A549 (cell line): ENCODE measurements around the gene ADAMTS16. TPM values are rescaled to one million over a fixed set of nuclear protein-coding genes. Genes with fewer than 3 reads are reported as not detected.

Experiments used
- ATAC-seq, 2 experiments: fragments of 200-7000 bp in 1 of 2; fragments of >200 bp in 1 of 2; cut with Nextera tagmentation in 1 of 2; cut with Tn5 transposase in 1 of 2; 3 replicates each; pipeline versions ENCODE4 v1.8.0 to v1.9.1; 2018 to 2020; ENCODE audit warnings: mild to moderate bottlenecking in 1 of 2, moderate library complexity in 1 of 2
- CTCF ChIA-PET: fragments of 300-600 bp; sonication (Branson Sonifier 250); formaldehyde crosslinking; extraction: SDS; loops from one replicate; lab custom pipeline; 2021; ENCODE audit warnings: antibody characterized with exemption, inconsistent platforms; lab: Yijun Ruan, JAX
- POLR2A ChIA-PET: fragments of 350-600 bp; formaldehyde crosslinking; extraction: SDS; loops from one replicate; lab custom pipeline; 2021; ENCODE audit warnings: antibody characterized with exemption, inconsistent platforms; lab: Yijun Ruan, JAX
- DNase-seq, 2 experiments: peaks; one replicate each; pipeline versions ENCODE4 v3.0.0 to v3.0.0-alpha.2; 2011 to 2016; ENCODE audit warnings: low read depth in 1 of 2, low spot score in 1 of 2
- FAIRE-seq: peaks from 2 replicates; lab custom pipeline; 2011; peaks lifted over from hg19 to GRCh38; lab: Jason Lieb, UNC
- H3K27ac ChIP-seq, 2 experiments: fragments of >200 bp; sonication (Bioruptor Twin); formaldehyde crosslinking; 3 replicates each; pipeline ENCODE4 v1.5.1; 2016 to 2017
- H3K4me1 ChIP-seq: fragments of >200 bp; sonication (Bioruptor Twin); formaldehyde crosslinking; 3 replicates; pipeline ENCODE4 v1.6.1; 2016
- H3K4me2 ChIP-seq: fragments of >200 bp; sonication (Bioruptor Twin); formaldehyde crosslinking; 3 replicates; pipeline ENCODE4 v1.6.1; 2016
- H3K4me3 ChIP-seq: fragments of >200 bp; sonication (Bioruptor Twin); formaldehyde crosslinking; 3 replicates; pipeline ENCODE4 v1.5.1; 2016
- H3K9me3 ChIP-seq: fragments of >200 bp; sonication (Bioruptor Twin); formaldehyde crosslinking; 3 replicates; pipeline ENCODE4 v1.6.1; 2016
- BHLHE40 ChIP-seq: IDR thresholded peaks from 2 replicates; pipeline ENCODE4 v1.6.1; 2012; ENCODE audit warnings: low read depth, low read length, inconsistent platforms
- CEBPB ChIP-seq, 2 experiments: fragments of >200 bp in 1 of 2; sonication (Bioruptor Twin) in 1 of 2; formaldehyde crosslinking in 1 of 2; IDR thresholded peaks; 2 replicates each; pipeline ENCODE4 v1.6.1; 2012 to 2016
- CHD4 ChIP-seq: fragments of 200-600 bp; sonication (generic); IDR thresholded peaks from 2 replicates; pipeline ENCODE4 v1.6.1; 2016; ENCODE audit warnings: antibody characterized with exemption, mild to moderate bottlenecking, borderline replicate concordance
- EHF ChIP-seq: fragments of 250-450 bp; sonication (Bioruptor Pico); IDR thresholded peaks from 2 replicates; pipeline ENCODE4 v1.5.0; 2020; ENCODE audit warnings: mild to moderate bottlenecking
- EP300 ChIP-seq, 2 experiments: fragments of >200 bp; sonication (Bioruptor Twin); formaldehyde crosslinking; IDR thresholded peaks; 2 replicates in 1 of 2; 3 replicates in 1 of 2; pipeline ENCODE4 v1.6.1; 2016 to 2017
- FOSB ChIP-seq: fragments of 250-450 bp; sonication (Bioruptor Pico); IDR thresholded peaks from 2 replicates; pipeline ENCODE4 v1.5.0; 2020; ENCODE audit warnings: mild to moderate bottlenecking, moderate library complexity
- FOSL2 ChIP-seq, 2 experiments: fragments of 450-650 bp in 1 of 2; fragments of >200 bp in 1 of 2; sonication (Bioruptor Twin) in 1 of 2; formaldehyde crosslinking; IDR thresholded peaks; 2 replicates each; pipeline versions ENCODE4 v1.5.0 to v1.6.1; 2016 to 2020; ENCODE audit warnings: mild to moderate bottlenecking in 1 of 2, moderate library complexity in 1 of 2
- GATA3 ChIP-seq: IDR thresholded peaks from 2 replicates; pipeline ENCODE4 v1.6.1; 2012; ENCODE audit warnings: borderline replicate concordance
- HDAC2 ChIP-seq: fragments of 200-600 bp; sonication (generic); IDR thresholded peaks from 2 replicates; pipeline ENCODE4 v1.6.1; 2016
- JUN ChIP-seq, 2 experiments: fragments of >200 bp; sonication (Bioruptor Twin); formaldehyde crosslinking; IDR thresholded peaks; 2 replicates in 1 of 2; 3 replicates in 1 of 2; pipeline ENCODE4 v1.6.1; 2016 to 2017
- JUNB ChIP-seq: fragments of >200 bp; sonication (Bioruptor Twin); formaldehyde crosslinking; IDR thresholded peaks from 2 replicates; pipeline ENCODE4 v1.6.1; 2016
- MAFK ChIP-seq: fragments of 450-650 bp; IDR thresholded peaks from 2 replicates; pipeline ENCODE4 v1.6.1; 2014; ENCODE audit not compliant: partially characterized antibody
- MAX ChIP-seq: IDR thresholded peaks from 2 replicates; pipeline ENCODE4 v1.6.1; 2012
- MYC ChIP-seq: IDR thresholded peaks from 2 replicates; pipeline ENCODE4 v1.6.1; 2012; ENCODE audit warnings: mild to moderate bottlenecking, inconsistent platforms, low read length, improper control_type of control experiment, borderline replicate concordance
- NPAS2 ChIP-seq: fragments of 250-450 bp; sonication (Bioruptor Pico); IDR thresholded peaks from 2 replicates; pipeline ENCODE4 v1.8.0; 2022; ENCODE audit warnings: mild to moderate bottlenecking, moderate library complexity, borderline replicate concordance
- NR3C1 ChIP-seq: fragments of >200 bp; sonication (Bioruptor Twin); formaldehyde crosslinking; IDR thresholded peaks from 3 replicates; pipeline ENCODE4 v1.6.1; 2017
- PBX3 ChIP-seq: IDR thresholded peaks from 2 replicates; pipeline ENCODE4 v1.6.1; 2012
- POLR2A ChIP-seq: IDR thresholded peaks from 2 replicates; pipeline ENCODE4 v1.6.1; 2012; ENCODE audit warnings: mild to moderate bottlenecking, low read length
- RAD21 ChIP-seq, 2 experiments: fragments of >200 bp in 1 of 2; sonication (Bioruptor Twin) in 1 of 2; formaldehyde crosslinking in 1 of 2; IDR thresholded peaks in 1 of 2; conservative IDR thresholded peaks in 1 of 2; 2 replicates in 1 of 2; 3 replicates in 1 of 2; pipeline ENCODE4 v1.6.1; 2012 to 2018; ENCODE audit warnings: inconsistent platforms in 1 of 2
- RARB ChIP-seq: fragments of 250-450 bp; sonication (Bioruptor Pico); IDR thresholded peaks from 2 replicates; pipeline ENCODE4 v1.8.0; 2021; ENCODE audit warnings: mild to moderate bottlenecking, moderate library complexity
- RCOR1 ChIP-seq: fragments of 150-350 bp; IDR thresholded peaks from 2 replicates; pipeline ENCODE4 v1.6.1; 2014; ENCODE audit warnings: antibody characterized with exemption, low read length, low read depth
- RFX5 ChIP-seq: fragments of 450-650 bp; IDR thresholded peaks from 2 replicates; pipeline ENCODE4 v1.7.1; 2014; ENCODE audit warnings: antibody characterized with exemption, mild to moderate bottlenecking, moderate library complexity
- SMC3 ChIP-seq: fragments of >200 bp; sonication (Bioruptor Twin); formaldehyde crosslinking; IDR thresholded peaks from 3 replicates; pipeline ENCODE4 v1.6.1; 2018; ENCODE audit warnings: inconsistent platforms
- SREBF2 ChIP-seq: fragments of 450-650 bp; IDR thresholded peaks from 2 replicates; pipeline ENCODE4 v1.6.1; 2014; ENCODE audit warnings: mild to moderate bottlenecking, moderate library complexity
- ZC3H11A ChIP-seq: fragments of 450-650 bp; IDR thresholded peaks from 2 replicates; pipeline ENCODE4 v1.6.1; 2014; ENCODE audit warnings: antibody characterized with exemption, mild to moderate bottlenecking
- ZFP36 ChIP-seq: fragments of 450-650 bp; IDR thresholded peaks from 2 replicates; pipeline ENCODE4 v1.6.1; 2014; ENCODE audit warnings: borderline replicate concordance; ENCODE audit not compliant: partially characterized antibody
- ZNF302 ChIP-seq: fragments of 250-450 bp; sonication (Bioruptor Pico); IDR thresholded peaks from 2 replicates; pipeline ENCODE4 v1.9.0; 2021; ENCODE audit warnings: inconsistent platforms, mild to moderate bottlenecking, moderate library complexity
- WGBS: methylation state at CpG from one replicate; pipeline ENCODE4 v1.1.6; 2017; ENCODE audit errors: missing lambda C conversion rate; 5-methylcytosine and 5-hydroxymethylcytosine counted together
- polyA plus RNA-seq, 4 experiments: library from polyadenylated mRNA; depleted of rRNA in 3 of 4; stranded (reverse); fragments of >200 nt; fragmentation: RNase III in 1 of 4; extraction: RNeasy Plus Mini Kit Qiagen cat#74134 plus additional on column Dnase treatment in 1 of 4; gene quantifications; 2 replicates in 3 of 4; 3 replicates in 1 of 4; pipeline ENCODE4 v1.2.3, GENCODE V29; 2011 to 2017
- TF ChIP-seq, protein P1 (sequence below): IDR thresholded peaks from 2 replicates; pipeline ENCODE4 v1.6.1; 2012; ENCODE audit warnings: low read depth, borderline replicate concordance
- TF ChIP-seq, protein P2 (sequence below): fragments of 200-600 bp; sonication (generic); IDR thresholded peaks from 2 replicates; pipeline ENCODE4 v1.6.1; 2016; ENCODE audit warnings: antibody characterized with exemption, mild to moderate bottlenecking, moderate library complexity

The ADAMTS16 gene
- polyA plus RNA-seq, 2 of the 4 experiments (the other 2 are of a cell fraction), result 0.71 to 1.0 TPM

- FAIRE-seq, result no peak
Observed at GRCh38 chr5:5270161-5270560, 130.0 kb downstream of the ADAMTS16 start.

GRCh38 chr5:5270958-5271785 lies 131.0 kb downstream of the ADAMTS16 start:
- H3K27ac ChIP-seq, result peak overlapping the region; percentile 64 to 79
- ATAC-seq (peak; percentile 99 to 100), DNase-seq (peak; percentile 82 to 88), FAIRE-seq (no peak)
- 18% methylated on average over 18 of the region's 18 CpGs for WGBS
- H3K4me2 ChIP-seq, result peak overlapping the region; percentile 71
- 0 out of 3 replicates have a peak overlapping the region, but pooled peaks have one; percentile 14 for H3K4me3 ChIP-seq
- CTCF ChIA-PET, result no interaction called here
- no peaks in the 10 kb centered on the region for H3K9me3 ChIP-seq
- POLR2A ChIA-PET, result interaction anchor here (0.6 to 1.4 kb wide), 3 partner anchors 8 to 79 kb away, joined by 3 read pairs; no protein-coding TSS in a partner anchor
- H3K4me1 ChIP-seq, result peaks cover 14% of the 10 kb centered on the region
- TF ChIP-seq RFX5 (peak; percentile 43; the same call in 1 of the 2 replicates), NPAS2 (CRISPR knock-in tag) (no peak), HDAC2 (no peak), PBX3 (no peak), SREBF2 (no peak), NR3C1 (no peak), RCOR1 (no peak), ZFP36 (no peak), SMC3 (no peak; the same call in 2 of the 3 replicates), POLR2A (peak; percentile 39), JUN (IDR thresholded peaks at IDR 0.05) (peak in 1 of 2 experiments; percentile 41; a peak in 1 of 5 replicates), JUNB (peak; percentile 61; the same call in 1 of the 2 replicates), ZNF302 (no peak), MAX (peak; percentile 32; the same call in 1 of the 2 replicates), EHF (no peak), ZC3H11A (no peak), FOSB (CRISPR knock-in tag) (no peak), CEBPB (IDR thresholded peaks at IDR 0.05) (peak in 1 of 2 experiments; percentile 27; a peak in 1 of 4 replicates), MAFK (peak; percentile 94), FOSL2 (IDR thresholded peaks at IDR 0.05) (0 out of 2 replicates have a peak, but pooled peaks have one; percentile 21), FOSL2 (CRISPR knock-in tag; IDR thresholded peaks at IDR 0.05) (peak; percentile 77), GATA3 (peak; percentile 62; the same call in 1 of the 2 replicates), RAD21 (conservative IDR thresholded peaks at IDR 0.05 in 1 of 2, IDR thresholded peaks at IDR 0.05 in 1 of 2) (0 out of 5 replicates have a peak, but pooled peaks have one; percentile 8 to 14)

More at GRCh38 chr5:5270161-5270560, 130.0 kb downstream of the ADAMTS16 start:
- TF ChIP-seq EP300 (IDR thresholded peaks at IDR 0.05), result no peak
- TF ChIP-seq BHLHE40, result no peak
- no peak for TF ChIP-seq RARB (CRISPR knock-in tag)
- TF ChIP-seq ZFP36, result no peak
- TF ChIP-seq, protein P1, sequence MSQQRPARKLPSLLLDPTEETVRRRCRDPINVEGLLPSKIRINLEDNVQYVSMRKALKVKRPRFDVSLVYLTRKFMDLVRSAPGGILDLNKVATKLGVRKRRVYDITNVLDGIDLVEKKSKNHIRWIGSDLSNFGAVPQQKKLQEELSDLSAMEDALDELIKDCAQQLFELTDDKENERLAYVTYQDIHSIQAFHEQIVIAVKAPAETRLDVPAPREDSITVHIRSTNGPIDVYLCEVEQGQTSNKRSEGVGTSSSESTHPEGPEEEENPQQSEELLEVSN, result no peak
- no peak for TF ChIP-seq RAD21 (conservative IDR thresholded peaks at IDR 0.05 in 1 of 2, IDR thresholded peaks at IDR 0.05 in 1 of 2)
- no peak for TF ChIP-seq PBX3
- no peak for TF ChIP-seq MYC
- TF ChIP-seq, protein P2, sequence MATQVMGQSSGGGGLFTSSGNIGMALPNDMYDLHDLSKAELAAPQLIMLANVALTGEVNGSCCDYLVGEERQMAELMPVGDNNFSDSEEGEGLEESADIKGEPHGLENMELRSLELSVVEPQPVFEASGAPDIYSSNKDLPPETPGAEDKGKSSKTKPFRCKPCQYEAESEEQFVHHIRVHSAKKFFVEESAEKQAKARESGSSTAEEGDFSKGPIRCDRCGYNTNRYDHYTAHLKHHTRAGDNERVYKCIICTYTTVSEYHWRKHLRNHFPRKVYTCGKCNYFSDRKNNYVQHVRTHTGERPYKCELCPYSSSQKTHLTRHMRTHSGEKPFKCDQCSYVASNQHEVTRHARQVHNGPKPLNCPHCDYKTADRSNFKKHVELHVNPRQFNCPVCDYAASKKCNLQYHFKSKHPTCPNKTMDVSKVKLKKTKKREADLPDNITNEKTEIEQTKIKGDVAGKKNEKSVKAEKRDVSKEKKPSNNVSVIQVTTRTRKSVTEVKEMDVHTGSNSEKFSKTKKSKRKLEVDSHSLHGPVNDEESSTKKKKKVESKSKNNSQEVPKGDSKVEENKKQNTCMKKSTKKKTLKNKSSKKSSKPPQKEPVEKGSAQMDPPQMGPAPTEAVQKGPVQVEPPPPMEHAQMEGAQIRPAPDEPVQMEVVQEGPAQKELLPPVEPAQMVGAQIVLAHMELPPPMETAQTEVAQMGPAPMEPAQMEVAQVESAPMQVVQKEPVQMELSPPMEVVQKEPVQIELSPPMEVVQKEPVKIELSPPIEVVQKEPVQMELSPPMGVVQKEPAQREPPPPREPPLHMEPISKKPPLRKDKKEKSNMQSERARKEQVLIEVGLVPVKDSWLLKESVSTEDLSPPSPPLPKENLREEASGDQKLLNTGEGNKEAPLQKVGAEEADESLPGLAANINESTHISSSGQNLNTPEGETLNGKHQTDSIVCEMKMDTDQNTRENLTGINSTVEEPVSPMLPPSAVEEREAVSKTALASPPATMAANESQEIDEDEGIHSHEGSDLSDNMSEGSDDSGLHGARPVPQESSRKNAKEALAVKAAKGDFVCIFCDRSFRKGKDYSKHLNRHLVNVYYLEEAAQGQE, result no peak
- no peak for TF ChIP-seq CHD4
- TF ChIP-seq, all 56 proteins: peak for 0
- H3K4me1 ChIP-seq, result peaks cover 14% of the 10 kb centered on the region
- no peak overlapping the region for H3K4me2 ChIP-seq
- no peak overlapping the region for H3K27ac ChIP-seq
- 87% methylated on average over 9 of the region's 9 CpGs for WGBS
- H3K4me3 ChIP-seq, result no peak overlapping the region
- DNase-seq (no peak), ATAC-seq (no peak)
- no peaks in the 10 kb centered on the region for H3K9me3 ChIP-seq
- ChIA-PET CTCF (no interaction called here), POLR2A (no interaction called here)
